Natural killer cell (primary cell): ENCODE data around the gene MAP3K1. TPM values are rescaled to one million over a fixed set of nuclear protein-coding genes. Genes with fewer than 3 reads are reported as not detected.

Experiments
- ATAC-seq, 3 donors: fragments of 150-1000 bp in 2 of 3; fragments of 200-7000 bp in 1 of 3; cut with Tn5 transposase; 1 replicate in 1 of 3; 2 replicates in 2 of 3; pipeline ENCODE4 v1.10.0; 2021; ENCODE audit warnings: mild to moderate bottlenecking in 2 of 3, moderate library complexity in 2 of 3
- DNase-seq, 2 donors: peaks; one replicate each; pipeline versions ENCODE4 v3.0.0 to v3.0.0-alpha.2; 2013 to 2021; ENCODE audit warnings: mixed read lengths in 1 of 2
- H3K27ac ChIP-seq: one replicate; pipeline ENCODE4 v1.5.1; 2013; ENCODE audit warnings: mild to moderate bottlenecking, low read length
- H3K27me3 ChIP-seq: one replicate; pipeline ENCODE4 v1.6.1; 2013; ENCODE audit warnings: low read length; ENCODE audit not compliant: control insufficient read depth, insufficient read depth
- H3K36me3 ChIP-seq: one replicate; pipeline ENCODE4 v1.6.1; 2013; ENCODE audit warnings: low read length; ENCODE audit not compliant: control insufficient read depth, insufficient read depth
- H3K4me1 ChIP-seq: one replicate; pipeline ENCODE4 v1.6.1; 2013; ENCODE audit warnings: low read length; ENCODE audit not compliant: control insufficient read depth, insufficient read depth
- H3K4me3 ChIP-seq: one replicate; pipeline ENCODE4 v1.5.1; 2013; ENCODE audit warnings: low read length
- H3K9me3 ChIP-seq: one replicate; pipeline ENCODE4 v1.6.1; 2013; ENCODE audit warnings: low read length; ENCODE audit not compliant: control insufficient read depth, insufficient read depth
- H3K27ac Mint-ChIP-seq, 2 donors: one replicate each; pipeline ENCODE4 v1.8.0; 2022; ENCODE audit warnings: mild to moderate bottlenecking in 2 of 2, mixed read lengths in 2 of 2, moderate library complexity in 1 of 2
- H3K27me3 Mint-ChIP-seq, 2 donors: one replicate each; pipeline ENCODE4 v1.8.0; 2022; ENCODE audit warnings: low read depth in 2 of 2, mixed read lengths in 2 of 2
- H3K36me3 Mint-ChIP-seq: one replicate; pipeline ENCODE4 v1.8.0; 2022; ENCODE audit warnings: mixed read lengths
- H3K4me1 Mint-ChIP-seq, 2 donors: one replicate each; pipeline ENCODE4 v1.8.0; 2022; ENCODE audit warnings: mixed read lengths in 2 of 2
- H3K4me3 Mint-ChIP-seq: one replicate; pipeline ENCODE4 v1.8.0; 2022; ENCODE audit warnings: mild to moderate bottlenecking, moderate library complexity, mixed read lengths
- H3K9me3 Mint-ChIP-seq, 2 donors: one replicate each; pipeline ENCODE4 v1.8.0; 2022; ENCODE audit warnings: mixed read lengths in 2 of 2
- CTCF ChIP-seq: fragments of 200-600 bp; IDR thresholded peaks from one replicate; pipeline ENCODE4 v1.8.0; 2022; ENCODE audit warnings: antibody characterized with exemption
- WGBS: methylation state at CpG from one replicate; pipeline ENCODE4 v1.1.7; 2013; ENCODE audit warnings: missing lambda C conversion rate; ENCODE audit not compliant: insufficient coverage; 5-methylcytosine and 5-hydroxymethylcytosine counted together
- intact Hi-C: fragments of 100-400 bp; cut with micrococcal nuclease; formaldehyde crosslinking; loops from one replicate; pipeline ENCODE4 v1.14.2; 2022
- total RNA-seq, 4 donors: library from RNA; stranded (reverse); fragments of 120-200 nt in 1 of 4; gene quantifications; one replicate each; pipeline versions ENCODE4 v1.2.3 to v1.2.4, GENCODE V29; 2013 to 2022

Gene MAP3K1
- total RNA-seq, 3 donors from 2014 or later (not counting 1 experiment from before 2014, with no cell fraction given): 27.8 to 35.7 (median 35.5) TPM

DNA sequence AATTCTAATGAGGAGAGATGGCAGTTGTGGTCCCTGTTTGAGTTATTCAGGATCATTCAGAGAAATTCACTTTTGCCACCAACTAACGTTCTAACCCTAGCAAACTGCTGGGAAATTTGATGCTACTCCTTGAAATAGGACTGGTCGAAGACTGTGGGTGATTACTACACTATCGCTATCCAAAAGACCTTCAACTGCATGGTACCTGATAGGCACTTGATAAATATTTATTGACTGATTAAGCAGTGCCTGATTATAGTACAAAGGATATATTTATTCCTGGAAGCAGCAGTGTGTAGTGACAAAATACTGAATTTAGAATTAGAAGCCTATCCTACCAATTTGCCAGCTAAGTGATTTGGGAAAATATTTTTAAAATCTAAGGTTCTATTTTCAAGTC lies 14.1 kb upstream of the MAP3K1 start:
- 88% methylated on average over 1 of the region's 3 CpGs for WGBS
- Histone ChIP-seq H3K27ac (no peak overlapping the region), H3K9me3 (no peaks in the 10 kb centered on the region), H3K27me3 (no peaks in the 10 kb centered on the region), H3K36me3 (no peaks in the 10 kb centered on the region), H3K4me1 (peaks cover 3% of the 10 kb centered on the region), H3K4me3 (no peak overlapping the region)
- TF ChIP-seq CTCF: no peak
- ATAC-seq (no peak), DNase-seq (no peak)
- H3K36me3 Mint-ChIP-seq: no peaks in the 10 kb centered on the region
- H3K4me3 Mint-ChIP-seq: no peak overlapping the region
- intact Hi-C loops: no loop called here
- H3K27ac Mint-ChIP-seq: no peak overlapping the region
- peaks cover 0 to 4% of the 10 kb centered on the region in 2 donors for H3K27me3 Mint-ChIP-seq
- no peaks in the 10 kb centered on the region for H3K9me3 Mint-ChIP-seq
- peaks cover 12 to 14% of the 10 kb centered on the region in 2 donors for H3K4me1 Mint-ChIP-seq

GRCh38 chr5:56802205-56802604 lies 13.1 kb upstream of the MAP3K1 start:
- no peaks in the 10 kb centered on the region for H3K36me3 Mint-ChIP-seq
- intact Hi-C loops: no loop called here
- H3K4me1 Mint-ChIP-seq: peaks cover 12 to 14% of the 10 kb centered on the region in 2 donors
- H3K27ac Mint-ChIP-seq: no peak overlapping the region
- ATAC-seq (no peak), DNase-seq (no peak)
- peaks cover 3% of the 10 kb centered on the region for H3K4me1 ChIP-seq
- H3K27ac ChIP-seq: no peak overlapping the region
- peaks cover 0 to 4% of the 10 kb centered on the region in 2 donors for H3K27me3 Mint-ChIP-seq
- no peaks in the 10 kb centered on the region for H3K9me3 ChIP-seq
- no peaks in the 10 kb centered on the region for H3K27me3 ChIP-seq
- no peak for TF ChIP-seq CTCF
- H3K4me3 Mint-ChIP-seq: no peak overlapping the region
- no peak overlapping the region for H3K4me3 ChIP-seq
- WGBS: 96% methylated on average over 2 of the region's 2 CpGs
- H3K36me3 ChIP-seq: no peaks in the 10 kb centered on the region
- no peaks in the 10 kb centered on the region for H3K9me3 Mint-ChIP-seq

DNA sequence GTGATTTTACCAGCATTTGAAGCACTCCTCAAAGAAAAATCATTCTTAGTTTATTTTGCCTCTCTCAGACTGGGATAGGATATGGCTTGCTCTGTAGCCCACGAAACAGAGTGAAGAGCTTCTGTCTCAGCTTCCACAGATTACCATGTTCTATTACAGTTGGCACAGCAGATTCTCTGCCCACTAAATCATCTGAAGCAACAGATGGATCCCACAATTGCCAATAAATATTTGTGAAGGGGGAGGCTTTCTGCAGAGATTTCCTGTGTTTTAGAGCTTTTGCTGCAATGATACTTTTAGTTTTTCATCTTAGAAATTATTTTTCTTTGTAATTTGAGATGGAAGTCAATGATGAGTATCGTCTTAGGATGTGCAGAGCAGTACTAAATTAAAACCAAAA lies 12.3 kb upstream of the MAP3K1 start:
- TF ChIP-seq CTCF: no peak
- 100% methylated on average over 1 of the region's 2 CpGs for WGBS
- ATAC-seq (no peak), DNase-seq (no peak)
- Mint-ChIP-seq H3K27me3 (peaks cover 3 to 5% of the 10 kb centered on the region in 2 donors), H3K36me3 (no peaks in the 10 kb centered on the region), H3K9me3 (no peaks in the 10 kb centered on the region), H3K4me3 (no peak overlapping the region), H3K27ac (peak overlapping the region in 1 of 2 donors; percentile 76), H3K4me1 (peaks cover 12 to 14% of the 10 kb centered on the region in 2 donors)
- Histone ChIP-seq H3K27ac (no peak overlapping the region), H3K36me3 (no peaks in the 10 kb centered on the region), H3K9me3 (no peaks in the 10 kb centered on the region), H3K4me3 (no peak overlapping the region), H3K27me3 (no peaks in the 10 kb centered on the region), H3K4me1 (peaks cover 3% of the 10 kb centered on the region)
- intact Hi-C loops: no loop called here

- H3K9me3 ChIP-seq: no peaks in the 10 kb centered on the region
- peaks cover 3% of the 10 kb centered on the region for H3K4me1 ChIP-seq
- Mint-ChIP-seq H3K9me3 (no peaks in the 10 kb centered on the region), H3K36me3 (no peaks in the 10 kb centered on the region), H3K27ac (peak overlapping the region; percentile 55 to 76), H3K4me1 (peaks cover 12 to 14% of the 10 kb centered on the region in 2 donors), H3K27me3 (peaks cover 3 to 8% of the 10 kb centered on the region in 2 donors), H3K4me3 (no peak overlapping the region)
- TF ChIP-seq CTCF: no peak
- DNase-seq (no peak), ATAC-seq (peak; percentile 24 to 65 (median 40))
- H3K4me3 ChIP-seq: no peak overlapping the region
- no peak overlapping the region for H3K27ac ChIP-seq
- intact Hi-C loops: no loop called here
- no peaks in the 10 kb centered on the region for H3K27me3 ChIP-seq
- WGBS: 29% methylated on average over 1 of the region's 1 CpG
- H3K36me3 ChIP-seq: no peaks in the 10 kb centered on the region
Measured at GRCh38 chr5:56803894-56804293, 11.5 kb upstream of the MAP3K1 start.
